ENCODE results near the gene BRAT1.

Gene BRAT1

DNA sequence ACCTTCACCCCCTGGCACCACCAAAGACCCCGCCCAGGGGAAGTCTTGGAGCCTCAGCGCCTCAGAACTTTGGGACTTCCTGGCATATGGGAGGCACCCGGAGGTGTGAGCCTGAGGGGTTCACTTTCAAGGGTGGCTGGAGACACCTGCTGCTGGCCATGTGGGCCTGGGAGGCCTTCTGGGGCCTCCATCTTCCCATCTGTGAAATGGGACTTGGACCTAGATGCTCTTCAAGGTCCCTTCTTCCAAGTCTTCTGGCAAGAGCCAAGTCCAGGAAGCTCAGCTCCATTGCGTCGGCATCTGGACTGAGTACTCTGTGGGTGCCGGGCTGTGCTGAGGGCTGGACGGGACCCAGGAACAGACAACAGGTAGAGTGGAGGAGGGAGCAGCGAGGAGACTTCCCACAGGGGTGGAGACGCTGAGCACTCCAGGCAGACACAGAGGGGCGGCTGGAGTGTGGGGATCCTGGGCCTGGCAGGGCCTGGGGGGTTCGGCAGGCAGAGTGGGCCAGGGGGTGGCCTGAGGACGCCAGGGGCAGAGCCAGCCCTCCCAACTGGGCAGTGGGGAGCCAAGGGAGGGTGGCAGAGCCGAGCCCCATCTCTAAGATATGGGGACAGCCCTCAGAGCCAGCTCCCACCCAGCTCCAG is 45.1 kb downstream of the BRAT1 start:
- no peak for DNase-seq

DNA sequence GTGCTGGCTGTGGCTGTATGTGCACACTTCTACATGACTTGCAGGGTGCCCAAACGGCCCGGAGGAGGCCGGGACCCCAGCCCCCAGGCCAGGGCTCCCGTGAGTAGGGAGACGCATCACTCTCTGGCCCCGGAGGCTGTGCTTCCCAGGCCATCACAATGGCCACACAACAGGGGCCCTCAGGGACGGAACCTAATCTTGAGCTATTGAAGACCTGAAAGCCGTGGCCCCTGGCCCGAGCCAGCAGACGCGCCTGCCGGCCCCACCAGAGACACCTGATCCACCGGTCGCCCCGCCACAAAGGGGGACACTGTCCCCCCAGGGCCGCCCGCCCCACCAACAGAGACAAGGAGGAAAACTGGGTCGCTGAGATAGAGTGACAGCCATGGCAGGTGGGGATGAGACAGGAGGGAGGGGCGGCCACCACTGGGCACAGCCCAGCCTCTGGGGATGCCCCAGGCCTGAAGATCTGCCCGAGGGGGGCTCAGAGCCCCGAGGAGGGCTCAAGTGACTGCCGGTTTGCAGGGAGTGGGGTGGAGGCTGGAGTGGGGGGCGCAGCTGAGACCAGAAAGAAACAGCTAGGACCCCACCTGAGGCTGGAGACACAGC is 45.9 kb downstream of the BRAT1 start:
- DNase-seq, result no peak

DNA sequence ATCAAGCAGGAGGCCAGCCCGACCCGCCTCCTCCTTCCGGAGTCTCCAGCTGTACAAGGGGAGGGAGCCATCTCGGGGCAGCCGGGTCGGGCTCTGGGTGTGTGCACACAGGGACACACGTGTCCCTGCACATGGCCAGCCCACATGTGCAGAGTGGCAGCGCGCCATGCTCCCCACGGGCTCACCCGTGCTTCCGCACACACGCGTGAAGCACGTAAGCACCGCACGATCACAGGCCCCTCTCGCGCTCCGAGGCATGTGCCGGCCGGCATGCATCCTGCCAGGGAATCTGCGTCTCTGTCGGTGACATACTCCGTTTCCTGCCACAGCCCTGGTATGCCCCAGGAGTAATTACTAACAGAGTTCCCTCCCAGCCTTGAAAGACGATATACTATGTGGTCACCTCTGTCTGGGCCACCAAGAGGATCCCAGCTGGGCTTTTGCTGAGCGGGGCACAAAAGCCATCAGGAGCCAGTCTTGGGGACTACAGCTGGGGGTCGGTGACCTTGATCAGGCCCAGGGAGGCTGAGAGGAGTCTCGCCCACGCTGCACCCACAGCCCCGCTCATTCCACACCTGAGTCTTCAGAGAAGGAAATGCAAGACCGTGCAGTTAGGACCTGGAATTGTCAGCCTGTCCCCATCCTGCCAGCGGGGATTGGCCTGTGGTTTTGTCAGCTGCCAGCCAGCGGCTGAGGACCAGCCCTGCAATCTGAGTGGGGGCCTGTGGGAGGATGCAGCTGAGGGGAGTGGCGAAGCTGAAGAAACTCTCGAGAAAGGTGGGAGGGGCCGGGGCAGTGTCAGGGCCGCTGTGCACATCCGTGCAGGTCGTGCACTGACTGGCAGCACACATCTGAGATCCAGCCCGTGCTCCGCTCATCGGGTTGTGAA is 46.8 kb downstream of the BRAT1 start:
- DNase-seq, result peak; percentile 28 to 86 (median 49)

DNA sequence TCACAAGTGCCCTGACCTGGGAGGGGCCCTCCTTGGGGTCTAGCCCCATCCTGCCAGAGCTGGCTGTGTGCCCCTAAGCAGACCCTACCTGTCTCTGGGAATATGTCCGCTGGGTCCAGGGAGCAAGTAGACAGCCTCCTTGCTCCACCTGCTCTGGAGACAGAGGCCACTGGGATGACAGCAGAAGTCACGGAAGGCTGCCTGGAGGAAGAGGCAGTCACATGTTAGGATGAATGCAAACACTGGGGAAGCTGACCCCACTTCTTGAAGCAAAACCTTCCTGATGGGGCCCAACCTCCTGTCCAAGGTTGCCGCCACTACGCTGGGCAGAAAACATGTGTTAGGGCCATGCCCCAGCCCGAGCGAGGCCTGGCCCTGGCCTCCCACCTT is 47.4 kb downstream of the BRAT1 start:
- no peak for DNase-seq

DNA sequence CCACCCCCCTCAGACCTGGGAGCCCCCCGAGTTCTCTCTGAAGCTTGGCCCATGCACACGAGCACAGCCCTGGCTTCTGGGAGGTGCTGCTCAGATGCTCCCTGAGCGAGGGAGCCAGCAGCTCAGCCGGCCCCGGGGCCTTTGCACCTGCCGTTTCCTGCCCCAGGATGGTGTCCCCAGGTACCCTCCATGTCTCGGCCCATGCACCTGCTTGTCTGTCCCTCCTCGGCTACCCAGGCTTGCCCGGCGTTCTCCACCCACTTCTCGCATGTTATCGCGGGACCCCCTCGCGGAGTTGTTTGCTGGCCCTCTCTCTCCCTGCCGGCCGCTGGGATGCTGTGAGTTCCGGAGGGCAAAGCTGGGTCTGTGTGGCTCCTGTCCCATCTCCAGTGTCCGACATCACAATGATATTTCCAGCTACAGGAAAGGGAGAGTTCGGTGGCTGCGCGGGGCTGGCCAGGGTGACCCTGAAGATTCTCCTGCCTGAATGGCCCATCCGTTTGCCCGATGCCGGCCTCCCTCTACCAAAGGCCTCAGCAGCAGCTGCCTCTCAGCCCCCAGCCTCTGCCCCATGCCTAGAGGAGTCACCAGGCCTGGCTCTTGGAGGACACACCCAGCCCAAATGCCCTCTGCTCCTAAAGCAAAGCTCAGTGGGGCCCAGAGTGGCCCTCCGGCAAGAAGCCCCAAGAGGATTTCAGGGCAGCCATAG is 48.0 kb downstream of the BRAT1 start:
- no peak for DNase-seq

DNA sequence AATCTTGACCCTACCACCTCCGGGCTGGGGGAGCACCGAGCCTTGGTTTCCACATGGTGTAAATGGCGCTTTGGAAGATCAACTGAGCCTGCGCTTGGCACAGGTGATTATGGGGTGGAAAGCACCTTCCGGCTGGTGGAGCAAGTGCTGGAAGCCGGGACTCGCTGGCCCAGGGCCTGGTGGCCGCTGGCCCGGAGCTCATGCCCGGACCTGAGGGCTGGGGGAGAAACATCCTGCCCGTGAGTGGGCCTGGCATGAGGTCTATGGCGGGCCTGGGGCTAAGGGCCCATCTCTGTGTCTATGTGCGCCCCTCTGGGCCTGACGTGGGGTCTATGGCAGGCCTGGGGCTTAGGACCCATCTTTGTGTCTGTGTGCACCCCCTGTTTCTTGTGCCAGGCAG is 49.9 kb downstream of the BRAT1 start:
- no peak for DNase-seq

DNA sequence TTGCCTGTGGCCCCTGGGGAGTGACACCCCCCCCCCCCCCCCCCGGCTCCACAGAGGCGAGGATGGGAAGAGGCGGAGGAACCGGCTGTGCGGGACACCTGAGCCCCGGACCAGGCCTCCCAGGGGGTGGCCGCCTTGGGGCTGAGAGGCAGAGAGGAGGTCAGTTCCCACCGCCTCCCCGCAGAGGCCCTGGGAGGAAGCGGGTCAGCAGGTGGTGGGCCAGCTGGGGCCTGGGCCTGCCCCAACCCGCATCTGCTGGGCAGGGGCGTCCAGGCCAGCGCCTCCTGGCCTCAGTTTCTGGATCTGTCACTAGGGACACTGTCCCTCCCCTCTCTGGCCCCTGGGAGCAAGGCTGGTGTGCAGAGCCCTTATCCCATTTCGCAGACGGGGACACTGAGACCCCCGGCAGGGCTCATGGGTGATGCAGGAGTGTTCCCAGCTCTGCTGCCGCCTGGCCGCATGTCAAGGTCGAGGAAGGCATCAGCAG is 50.4 kb downstream of the BRAT1 start:
- DNase-seq, result no peak

DNA sequence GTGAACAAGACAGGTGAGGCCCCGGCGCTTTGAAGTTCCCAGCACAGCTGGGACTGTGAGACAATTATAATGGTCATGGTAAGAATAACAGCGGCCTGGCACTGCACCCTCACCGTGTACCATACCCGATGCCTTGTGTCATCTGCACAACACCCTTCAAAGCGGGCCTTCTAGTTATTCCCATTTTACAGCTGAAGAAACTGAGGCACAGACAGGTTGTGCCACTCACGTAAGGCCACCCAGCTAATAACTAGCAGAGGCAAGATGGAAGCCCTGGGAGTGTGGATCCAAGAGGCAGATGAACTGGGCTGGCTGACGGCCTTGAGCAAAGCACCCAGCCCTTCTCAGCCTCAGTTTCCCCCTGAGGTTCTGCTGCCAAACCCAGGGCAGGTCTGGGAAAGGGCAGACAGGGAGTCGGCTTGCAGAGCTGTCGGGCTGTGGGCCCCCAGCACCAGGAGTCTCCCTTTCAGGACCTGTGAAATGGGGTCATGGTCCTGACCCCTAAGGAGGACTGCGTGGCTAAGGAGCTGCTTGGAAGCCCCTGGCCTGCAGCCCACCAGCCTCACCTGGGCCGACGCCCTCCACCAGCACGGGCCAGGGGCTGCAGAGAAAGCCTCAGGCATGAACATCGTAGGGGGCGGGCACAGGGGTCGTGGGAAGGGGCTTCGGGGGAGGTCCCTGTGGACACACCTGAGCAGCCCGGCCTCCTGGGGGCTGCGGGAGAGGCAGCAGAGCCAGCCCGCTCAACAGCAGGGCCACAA is 51.0 kb downstream of the BRAT1 start:
- no peak for DNase-seq

DNA sequence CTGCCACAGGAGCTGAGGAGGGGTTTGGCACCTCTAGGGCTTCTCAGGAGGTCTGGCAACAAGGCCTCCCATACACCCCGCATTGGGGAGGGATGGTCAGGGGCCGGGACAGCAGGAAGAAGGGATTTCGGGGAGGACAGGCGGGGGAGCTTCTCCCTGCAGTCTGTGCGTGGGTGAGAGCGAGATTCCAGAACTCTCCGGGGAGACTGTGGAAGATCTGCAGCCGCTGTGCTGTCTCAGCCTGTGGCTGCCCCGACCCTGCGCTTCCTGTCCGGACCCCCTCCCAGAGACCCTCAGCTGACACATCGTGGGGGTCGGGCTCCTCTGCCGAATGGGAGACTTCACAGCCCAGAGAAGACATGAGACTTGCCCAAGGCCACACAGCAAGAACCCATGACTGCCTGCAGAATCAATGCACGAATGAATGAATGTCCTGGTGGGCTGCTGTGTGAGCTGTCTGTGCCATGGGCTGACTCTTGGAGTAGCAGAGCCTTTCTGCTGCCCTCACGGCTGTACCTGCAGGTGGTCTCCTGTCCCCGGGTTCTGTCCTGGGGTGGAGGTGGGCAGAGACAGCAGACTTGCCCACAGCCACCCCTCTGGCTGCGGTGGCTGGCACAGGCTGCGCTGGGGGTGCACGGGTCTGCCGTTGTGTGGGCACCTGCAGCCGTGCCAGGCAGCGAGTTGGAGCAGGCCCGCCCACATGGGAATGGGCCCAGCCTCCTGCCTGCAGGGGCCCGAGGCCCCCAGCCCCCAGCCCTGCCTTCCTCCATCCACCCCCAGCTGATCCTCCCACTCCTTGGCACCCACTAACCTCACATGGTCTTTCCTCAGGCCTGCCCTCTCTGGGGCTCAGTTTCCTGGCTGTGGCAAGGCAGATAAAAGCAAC is 52.0 kb downstream of the BRAT1 start:
- DNase-seq, result no peak

DNA sequence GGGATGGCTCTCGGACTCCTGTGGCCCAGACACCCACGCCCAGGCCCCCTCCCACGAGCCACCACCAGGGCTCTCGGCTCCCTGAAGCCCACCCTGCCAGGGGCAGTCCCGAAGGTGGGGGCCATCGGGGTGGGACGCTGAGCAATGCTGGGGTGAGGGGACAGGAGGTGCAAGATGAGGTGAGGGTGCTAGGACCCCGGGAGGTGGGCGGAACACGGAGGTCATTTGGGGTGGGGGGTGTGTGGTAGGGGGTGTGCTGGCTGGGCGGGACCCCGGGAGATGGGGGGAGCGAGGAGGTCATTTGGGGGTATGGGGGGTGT is 52.7 kb downstream of the BRAT1 start:
- no peak for DNase-seq

DNA sequence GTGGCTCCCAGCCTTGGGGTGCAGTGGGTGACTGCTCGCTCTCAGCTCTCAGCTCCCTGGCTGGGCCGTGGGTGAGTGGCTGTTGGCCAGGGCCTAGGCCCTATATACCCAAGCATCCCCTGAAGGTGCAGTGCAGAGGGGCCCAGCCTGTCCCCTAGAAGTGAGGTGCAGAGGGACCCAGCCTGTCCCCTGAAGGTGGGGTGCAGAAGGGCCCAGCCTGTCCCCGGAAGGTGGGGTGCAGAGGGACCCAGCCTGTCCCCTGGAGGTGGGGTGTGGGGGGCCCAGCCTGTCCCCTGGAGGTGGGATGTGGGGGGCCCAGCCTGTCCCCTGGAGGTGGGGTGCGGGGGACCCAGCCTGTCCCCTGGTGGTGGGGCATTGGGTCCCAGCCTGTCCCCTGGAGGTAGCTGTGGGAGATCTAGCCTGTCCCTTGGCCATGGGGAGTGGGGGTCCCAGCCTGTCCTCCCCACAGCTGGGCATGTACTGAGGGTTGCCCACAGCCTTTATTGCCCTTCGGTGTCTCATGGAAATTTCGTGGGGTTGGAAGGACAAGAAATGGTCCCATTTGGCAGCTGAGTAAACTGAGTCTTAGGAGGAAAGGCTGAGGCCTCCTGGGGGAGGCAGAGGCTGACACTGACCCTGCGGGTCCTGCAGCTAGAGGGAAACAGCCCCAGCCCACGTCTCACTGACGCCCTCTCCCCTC is 53.2 kb downstream of the BRAT1 start:
- DNase-seq, result no peak

DNA sequence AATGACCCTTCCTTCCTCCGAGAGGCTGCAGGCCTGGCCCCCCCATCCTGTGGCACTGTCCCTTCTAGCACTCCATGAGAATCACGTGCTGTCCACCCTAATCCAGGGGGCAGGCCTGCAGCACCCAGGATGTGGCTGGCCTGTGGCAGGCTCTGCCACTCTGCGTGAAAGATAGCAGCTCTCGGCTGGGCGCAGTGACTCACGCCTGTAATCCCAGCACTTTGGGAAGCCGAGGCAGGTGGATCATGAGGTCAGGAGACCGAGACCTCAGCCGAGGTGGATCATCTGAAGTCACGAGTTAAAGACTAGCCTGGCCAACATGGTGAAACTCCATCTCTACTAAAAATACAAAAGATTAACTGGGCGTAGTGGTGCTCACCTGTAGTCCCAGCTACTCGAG is 54.6 kb downstream of the BRAT1 start:
- no peak for DNase-seq

DNA sequence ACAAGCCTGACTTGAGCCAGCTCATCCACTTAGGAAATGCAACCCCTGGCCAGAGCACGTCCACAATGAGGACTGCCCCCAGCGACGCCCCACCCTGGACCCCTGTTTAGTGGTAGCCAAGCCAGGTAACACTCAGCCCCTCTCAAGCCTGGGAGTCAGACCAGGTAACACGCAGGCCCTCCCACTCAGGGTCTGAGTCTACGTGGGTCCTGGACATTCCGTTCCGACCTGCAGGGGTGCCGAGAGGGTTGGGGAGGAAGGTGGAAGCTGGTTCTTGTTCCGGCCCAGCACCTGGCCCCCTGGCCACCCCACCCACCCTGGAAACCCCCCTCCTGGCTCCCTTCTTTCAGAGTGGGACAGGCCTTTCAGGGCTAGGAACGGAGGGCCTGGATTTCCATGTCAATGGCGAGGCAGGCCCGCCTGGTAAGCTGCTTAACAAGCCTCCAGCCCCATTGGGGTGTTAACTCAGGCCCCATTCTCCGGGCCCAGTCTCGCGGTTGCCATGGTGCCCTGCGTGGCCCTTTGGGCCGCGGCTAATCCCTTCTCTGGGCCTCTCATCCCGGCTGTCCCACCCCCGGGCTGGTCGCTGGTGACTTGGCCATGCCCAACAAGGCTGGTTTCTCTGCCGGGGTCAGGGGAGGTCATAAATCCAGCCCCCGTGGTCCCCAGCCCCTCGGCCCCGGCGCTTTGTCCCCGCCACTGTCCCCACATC is 55.4 kb downstream of the BRAT1 start:
- no peak for DNase-seq

DNA sequence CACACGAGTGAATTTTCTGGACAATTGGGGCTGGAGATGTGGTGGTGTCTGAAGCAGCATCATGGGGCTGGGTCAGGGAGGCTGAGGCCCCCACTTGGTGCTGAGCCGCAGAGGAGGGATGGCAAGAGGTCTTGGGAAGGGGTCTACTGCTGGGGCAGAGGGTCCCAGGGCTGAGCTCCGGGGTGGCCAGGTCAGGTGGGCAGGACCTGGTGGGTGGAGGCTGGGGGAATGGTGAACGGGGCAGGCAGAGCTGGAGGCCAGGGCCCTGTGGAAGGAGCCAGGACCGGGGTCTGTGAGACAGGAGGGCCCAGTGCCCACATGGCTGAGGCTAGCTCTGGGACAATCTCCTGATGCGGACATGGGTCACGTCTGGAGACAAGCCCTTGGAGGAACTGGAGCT is 56.1 kb downstream of the BRAT1 start:
- DNase-seq, result no peak

DNA sequence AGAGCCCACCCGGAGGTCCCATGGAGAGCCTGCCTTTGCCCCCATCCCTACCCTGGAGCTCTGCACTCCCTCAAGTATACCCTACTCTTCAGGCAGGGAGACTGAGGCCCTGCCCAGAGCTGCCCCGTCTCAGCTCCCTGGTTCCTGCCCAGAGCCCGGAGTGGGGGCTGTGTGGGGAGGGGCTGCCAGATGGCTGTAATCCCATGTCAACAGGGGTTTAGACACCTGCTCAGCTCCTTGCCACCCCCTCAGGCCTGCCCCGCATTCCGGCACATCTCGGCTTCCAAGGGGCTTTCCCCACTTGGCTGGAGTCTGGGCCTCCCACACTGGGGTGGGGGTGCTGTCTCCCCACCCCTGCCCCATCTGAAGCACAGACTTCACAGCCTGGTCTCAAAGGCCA is 56.6 kb downstream of the BRAT1 start:
- DNase-seq, result no peak

DNA sequence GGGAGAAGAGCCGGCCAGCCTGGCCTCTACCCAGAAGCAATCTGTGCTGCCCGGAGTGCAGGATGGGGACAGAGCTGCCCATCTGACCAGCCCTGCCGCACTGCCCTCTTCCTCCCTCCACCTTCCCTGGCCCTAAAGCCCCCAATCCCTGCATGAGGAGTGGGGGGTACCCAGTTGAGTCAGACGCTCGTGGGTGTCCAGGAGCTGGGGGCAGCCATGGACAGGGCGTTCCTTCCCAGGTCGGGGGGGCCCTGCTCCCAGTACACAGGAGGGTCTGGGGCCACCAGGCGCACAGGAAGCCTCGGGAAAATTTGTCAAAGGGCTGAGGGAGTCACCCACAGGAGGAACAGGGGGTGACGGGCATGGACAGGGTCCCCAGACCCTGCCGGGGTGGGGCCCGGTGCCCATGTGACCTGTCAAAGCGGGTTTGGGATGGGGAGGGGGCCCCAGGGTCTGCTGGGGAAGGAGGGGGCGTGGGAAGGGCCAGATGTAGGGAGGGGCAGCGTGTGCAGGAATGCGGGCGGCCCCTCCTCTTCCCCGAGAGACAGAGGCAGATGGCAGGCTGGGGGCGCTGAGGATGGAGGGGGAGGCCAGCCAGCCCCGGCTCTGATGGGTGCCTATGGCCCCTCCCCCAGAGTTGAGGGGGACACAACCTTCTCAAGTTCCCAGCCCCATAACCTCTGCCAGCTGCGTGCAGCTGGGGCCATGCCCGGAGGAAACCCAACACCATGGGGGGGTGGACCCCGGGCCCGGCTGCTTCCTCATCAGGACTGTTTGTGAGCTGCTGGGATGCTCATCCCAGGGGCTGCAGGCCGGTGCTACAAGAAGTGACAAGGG is 57.6 kb downstream of the BRAT1 start:
- no peak for DNase-seq

DNA sequence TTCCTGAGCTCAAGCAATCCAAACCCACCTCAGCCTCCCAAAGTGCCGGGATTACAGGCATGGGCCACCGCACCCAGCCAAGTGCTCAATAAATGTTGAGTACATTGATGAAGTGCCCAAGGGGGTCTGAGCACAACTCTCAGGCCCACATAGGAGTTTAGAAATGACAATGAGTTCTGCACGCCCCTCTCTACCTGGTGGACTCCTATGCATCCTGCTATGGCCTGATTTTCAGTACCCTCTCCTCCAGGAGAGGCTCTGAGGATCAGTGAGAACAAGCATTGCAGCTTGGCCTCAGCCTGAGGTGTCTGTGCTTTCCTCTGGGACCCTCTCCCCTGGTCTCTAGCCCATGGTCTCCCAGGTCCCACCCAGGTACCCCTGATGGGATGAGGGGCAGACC is 58.3 kb downstream of the BRAT1 start:
- DNase-seq, result no peak

DNA sequence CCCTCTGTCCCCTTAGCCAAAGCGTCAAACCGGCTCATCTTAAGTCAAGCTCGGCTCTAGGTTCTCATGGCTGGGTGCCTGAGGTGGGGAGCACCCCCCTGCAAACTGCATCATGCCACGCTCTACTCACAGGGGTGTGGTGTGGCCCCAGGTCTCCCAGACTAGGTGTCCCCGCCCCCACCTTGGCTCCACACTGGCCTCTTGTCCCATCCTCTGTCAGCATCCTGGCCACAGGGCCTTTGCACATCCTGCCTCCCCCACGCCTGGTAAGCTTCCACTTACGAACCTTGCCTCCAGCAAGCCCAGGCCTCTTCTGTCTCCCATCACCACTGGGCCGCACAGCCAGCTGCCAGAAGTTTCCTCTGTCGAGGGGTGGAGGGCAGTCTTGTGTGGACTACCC is 58.9 kb downstream of the BRAT1 start:
- no peak for DNase-seq

Measured in NCI-H1417 (cell line).